ENCODE measurements around the gene C1QB.
"Not testable (repeated sequence)": the region's sequence is repeated elsewhere in the genome, so short reads cannot be mapped to it uniquely, and the experiment has no call there.

Gene C1QB

GRCh38 chr1:22696610-22697009 is 43.6 kb downstream of the C1QB start:
- DNase-seq (ENCODE audit: low read depth, low spot score) = no peak

DNA sequence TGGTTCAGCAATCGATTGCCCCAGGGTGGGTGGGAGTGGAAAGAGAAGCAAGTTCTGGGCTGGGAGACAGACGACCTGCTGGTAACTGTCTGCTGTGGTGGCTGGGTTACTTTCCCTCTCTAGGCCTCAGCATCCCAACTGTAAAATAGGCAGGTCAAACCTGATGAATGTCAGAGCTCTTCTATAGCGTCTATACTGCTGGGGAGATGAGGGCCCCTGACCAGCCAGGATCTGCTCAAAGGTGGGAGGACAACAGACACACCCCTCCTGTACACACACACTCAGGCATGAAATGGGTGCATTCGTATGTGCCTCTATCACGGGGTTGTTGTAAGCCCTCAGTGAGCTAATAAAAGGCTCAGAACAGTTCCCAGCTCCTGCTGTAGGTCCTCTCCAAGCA is 44.9 kb downstream of the C1QB start:
- DNase-seq (ENCODE audit: low read depth, low spot score) = no peak

DNA sequence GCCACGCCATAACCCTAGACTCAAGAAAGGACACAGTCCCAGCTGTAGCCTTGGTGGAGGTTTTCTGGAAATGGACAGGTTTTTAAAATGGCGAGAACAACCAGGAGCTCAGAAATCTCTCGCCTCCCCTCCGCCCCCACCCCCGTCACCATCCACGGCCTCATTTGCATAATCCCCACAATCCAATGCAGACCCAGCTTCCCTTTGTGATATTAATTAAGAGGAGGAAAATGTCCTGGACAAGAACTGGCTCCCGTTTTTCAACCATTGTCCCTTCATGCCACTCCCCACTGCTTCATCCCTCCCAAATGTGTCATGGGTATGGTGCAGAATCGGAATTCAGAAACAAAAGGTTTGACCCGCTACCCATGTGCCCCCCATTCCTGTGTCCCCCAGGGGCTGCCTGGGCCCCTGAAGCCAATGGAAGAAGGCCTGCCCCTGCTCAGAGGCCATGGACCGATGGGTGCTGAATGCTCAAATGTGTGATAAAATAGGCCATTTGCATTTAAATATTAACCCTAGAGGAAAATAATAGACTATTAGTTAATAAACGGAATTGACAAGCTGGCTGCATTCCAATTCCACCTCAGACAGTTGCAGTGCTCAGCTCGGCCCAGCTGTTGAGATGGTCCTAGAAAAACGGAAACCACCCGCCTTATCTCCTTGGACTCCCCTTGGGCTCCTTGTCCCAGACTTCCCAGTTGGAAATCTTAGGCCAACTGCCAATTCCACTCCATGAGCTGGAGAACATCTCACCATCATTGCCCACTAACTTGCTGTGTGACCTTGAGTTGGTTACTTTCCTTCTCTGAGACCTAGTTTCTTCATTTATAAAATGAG is 46.9 kb downstream of the C1QB start:
- DNase-seq (ENCODE audit: low read depth, low spot score) = no peak

DNA sequence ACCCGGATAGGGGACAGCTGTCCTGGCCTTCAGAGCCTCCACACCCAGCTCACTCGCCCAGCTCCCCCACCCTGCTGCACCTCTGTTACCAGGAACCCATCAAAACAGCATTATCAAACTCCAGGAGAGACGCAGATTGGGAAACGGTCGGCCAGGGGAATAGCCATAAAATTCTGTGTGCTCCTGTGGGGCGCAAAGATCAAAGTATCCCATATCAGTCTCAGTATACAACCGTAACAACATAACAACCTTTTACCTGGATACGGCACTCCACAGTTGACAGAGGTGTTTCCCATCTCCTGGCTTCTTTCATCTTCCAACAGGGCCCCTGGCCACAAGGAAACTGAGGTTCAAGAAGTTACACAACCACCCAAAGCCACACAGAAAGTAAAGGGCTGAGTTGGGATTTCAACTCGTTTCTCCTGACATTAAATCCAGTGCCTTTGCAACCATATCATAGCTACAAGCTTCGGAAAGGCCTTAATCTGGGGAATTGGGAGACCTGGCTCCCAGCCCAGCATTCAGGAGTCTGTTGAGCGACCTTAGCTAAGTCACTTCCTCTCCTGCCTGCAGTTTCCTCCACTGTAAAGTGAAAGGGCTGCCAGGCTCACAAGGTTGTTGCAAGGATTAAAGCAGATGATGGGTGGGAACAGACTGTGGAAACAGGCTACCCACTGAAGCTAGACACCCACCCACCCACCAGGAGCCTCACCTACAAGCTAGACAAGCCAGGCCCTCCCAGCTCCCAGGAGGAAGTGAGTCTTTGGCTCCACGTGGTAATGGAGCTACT is 49.5 kb downstream of the C1QB start:
- DNase-seq (ENCODE audit: low read depth, low spot score) = no peak

DNA sequence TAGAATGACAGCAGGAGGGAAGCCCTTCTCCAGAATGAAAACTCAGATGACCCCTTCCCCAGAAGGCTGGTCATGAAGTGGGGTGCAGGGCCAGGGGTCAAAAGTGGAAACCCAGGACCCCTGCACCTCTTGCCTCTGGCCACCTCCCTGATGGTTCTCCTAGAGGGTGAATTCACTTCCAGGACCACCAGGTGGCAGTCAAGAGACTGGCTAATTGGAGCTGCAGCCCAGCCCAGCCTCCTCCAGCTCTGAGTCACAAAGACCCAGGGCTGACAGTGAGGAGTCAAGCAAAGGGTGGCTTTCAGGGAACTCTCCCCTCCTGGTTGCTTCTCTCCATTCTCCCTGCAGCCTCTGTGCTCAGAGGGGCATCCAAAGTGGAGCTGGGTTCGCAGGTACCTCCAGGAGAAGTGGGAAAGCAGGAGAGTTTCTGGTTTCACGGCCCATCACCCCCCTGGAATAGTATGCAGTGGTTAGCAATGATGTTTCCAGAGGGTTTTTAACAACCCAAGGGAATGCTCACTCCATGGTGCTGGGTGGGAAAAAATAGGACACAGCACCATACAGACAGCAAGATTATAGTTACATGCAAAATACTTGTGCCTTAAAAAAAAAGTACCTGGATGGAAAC is 51.5 kb downstream of the C1QB start:
- DNase-seq (ENCODE audit: low read depth, low spot score) = peak; percentile 93

GRCh38 chr1:22705586-22705985 is 52.5 kb downstream of the C1QB start:
- no peak for DNase-seq (ENCODE audit: low read depth, low spot score)

DNA sequence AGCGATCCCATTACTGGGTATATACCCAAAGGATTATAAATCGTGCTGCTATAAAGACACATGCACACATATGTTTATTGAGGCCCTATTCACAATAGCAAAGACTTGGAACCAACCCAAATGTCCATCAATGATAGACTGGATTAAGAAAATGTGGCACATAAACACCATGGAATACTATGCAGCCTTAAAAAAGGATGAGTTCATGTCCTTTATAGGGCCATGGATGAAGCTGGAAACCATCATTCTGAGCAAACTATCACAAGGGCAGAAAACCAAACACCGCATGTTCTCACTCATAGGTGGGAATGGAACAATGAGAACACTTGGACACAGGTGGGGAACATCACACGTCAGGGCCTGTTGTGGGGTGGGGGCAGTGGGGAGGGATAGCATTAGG is 53.1 kb downstream of the C1QB start:
- DNase-seq (ENCODE audit: low read depth, low spot score) = not testable (repeated sequence)

DNA sequence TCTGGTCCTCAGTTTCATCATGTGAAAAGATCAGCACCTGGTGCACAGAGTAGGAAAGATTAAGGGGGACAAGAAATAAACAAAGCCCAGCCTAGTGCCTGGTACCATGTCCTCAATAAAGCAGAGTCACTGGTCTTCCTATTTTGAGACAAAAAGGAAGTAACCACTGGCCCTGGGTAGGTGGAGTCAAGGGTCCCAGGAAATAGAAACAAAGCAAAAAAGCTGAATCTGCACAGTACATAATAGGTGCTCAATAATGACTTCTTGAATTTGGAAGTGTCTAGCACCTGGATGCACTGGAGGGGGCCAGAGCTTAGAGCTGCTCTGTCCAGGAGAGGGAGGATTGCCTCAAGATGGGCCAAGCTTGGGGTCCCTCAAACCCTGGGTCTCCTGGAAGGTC is 55.7 kb downstream of the C1QB start:
- DNase-seq (ENCODE audit: low read depth, low spot score) = no peak

DNA sequence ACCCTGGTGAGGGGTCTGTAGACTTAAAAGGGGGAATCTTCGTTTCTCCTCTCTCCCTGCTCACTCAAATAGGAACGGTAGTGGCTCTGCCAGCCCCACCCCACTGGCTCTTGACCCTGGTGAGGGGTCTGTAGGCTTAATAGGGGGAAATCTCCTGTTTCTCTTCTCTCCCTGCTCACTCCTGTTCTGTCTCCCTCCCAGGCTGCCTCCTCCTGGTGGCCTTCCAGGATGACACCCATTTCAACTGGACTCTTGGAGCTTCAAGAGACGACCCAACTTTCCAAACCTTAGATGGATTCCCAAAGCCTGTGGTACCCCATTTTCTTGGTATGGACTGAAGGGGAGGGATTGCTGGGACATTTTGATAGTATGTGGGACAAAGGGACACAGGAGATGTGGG is 56.2 kb downstream of the C1QB start:
- no peak for DNase-seq (ENCODE audit: low read depth, low spot score)

DNA sequence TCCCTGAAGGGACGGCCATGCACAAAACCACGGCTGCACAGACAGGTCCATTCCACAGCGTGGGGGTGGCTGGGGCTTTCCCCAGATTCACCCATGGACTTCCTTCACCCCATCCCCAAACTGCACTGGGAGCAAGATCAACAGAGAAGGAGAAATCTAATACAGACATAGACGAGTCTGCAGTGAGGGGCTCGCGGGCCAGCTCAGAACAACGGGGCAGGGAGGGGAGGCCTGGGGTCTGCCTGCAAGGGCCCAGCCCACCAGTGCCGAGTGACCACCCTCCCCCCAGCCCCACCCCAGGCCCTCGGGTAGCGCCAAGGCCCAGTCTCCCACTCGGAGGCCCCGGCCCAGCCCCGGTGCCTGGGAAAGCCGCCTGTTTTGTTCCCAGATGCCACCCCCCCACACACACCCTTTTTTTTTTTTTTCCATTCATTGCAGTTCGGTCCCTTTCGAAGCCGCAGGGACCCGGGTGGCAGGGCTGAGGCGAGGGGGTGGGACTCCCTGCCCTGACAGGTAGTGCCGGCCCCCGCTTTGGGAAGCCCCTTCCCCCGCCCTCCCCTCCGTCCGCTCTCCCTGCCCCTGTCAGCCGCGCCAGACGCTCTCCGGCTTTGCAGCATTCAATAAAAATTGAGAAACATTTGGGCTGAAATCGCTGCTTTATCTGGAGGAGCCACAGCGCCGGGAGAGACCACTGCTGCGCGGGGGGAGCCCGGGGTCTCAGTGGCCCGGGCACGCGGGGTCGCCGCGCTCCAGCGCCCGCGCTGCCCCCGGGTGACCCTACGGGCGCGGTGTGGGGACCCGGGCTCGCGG is 57.1 kb downstream of the C1QB start:
- DNase-seq (ENCODE audit: low read depth, low spot score) = peak; percentile 86

DNA sequence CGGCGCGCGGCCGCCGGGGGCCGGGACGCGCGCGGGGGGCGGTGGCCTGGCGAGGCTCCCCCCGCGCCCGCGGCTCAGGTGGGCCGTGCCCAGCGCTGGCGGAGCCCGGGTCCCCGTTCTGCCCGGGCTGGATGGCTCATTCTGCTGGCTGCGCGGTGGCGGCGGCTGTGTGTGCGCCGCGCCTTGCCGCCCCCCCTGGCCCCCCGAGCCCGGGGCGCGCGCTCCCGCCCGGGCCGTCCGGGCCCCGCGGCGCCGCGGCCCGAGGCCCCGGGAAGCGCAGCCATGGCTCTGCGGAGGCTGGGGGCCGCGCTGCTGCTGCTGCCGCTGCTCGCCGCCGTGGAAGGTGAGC is 57.6 kb downstream of the C1QB start, which contains the start of gene EPHB2:
TSS of gene EPHB2 (plus strand) at position 139 of the 349 bp plus-strand sequence. CDS start at position 283, 144 bp downstream.
- peak; percentile 82 for DNase-seq (ENCODE audit: low read depth, low spot score)

DNA sequence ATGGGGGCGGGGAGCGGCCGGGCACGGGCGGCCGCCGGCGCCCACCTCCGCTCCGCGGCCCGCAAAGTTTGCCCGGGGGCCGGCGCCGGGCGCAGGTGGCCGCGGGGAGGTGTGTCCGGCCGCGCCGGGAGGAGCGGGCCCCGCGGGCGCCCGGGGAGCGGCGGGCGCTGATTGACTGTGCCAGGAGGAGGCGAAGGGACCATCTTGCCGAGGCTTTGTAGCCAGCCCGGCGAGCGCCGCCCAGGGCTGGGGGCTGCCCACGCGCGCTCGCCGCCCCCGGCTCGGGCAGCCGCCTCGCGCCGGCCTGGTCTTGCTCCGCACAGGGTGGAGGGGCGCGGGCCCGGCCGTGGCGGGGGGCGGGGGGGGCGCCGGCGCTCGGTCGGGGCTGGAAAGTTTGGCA is 58.0 kb downstream of the C1QB start:
- peak; percentile 57 for DNase-seq (ENCODE audit: low read depth, low spot score)

All from astrocyte of the hippocampus (primary cell).